NCI-H2081 treated with DMSO at 0.1 percent for 48 hours (cell line): Measurements from ENCODE around the gene LCN2.

ENCODE experiments used
- DNase-seq: peaks from one replicate; lab custom pipeline; 2025; lab: John Stamatoyannopoulos, UW

Gene LCN2

GRCh38 chr9:128150594-128151308 is 1.5 kb downstream of the LCN2 start:
- DNase-seq, result no peak

DNA sequence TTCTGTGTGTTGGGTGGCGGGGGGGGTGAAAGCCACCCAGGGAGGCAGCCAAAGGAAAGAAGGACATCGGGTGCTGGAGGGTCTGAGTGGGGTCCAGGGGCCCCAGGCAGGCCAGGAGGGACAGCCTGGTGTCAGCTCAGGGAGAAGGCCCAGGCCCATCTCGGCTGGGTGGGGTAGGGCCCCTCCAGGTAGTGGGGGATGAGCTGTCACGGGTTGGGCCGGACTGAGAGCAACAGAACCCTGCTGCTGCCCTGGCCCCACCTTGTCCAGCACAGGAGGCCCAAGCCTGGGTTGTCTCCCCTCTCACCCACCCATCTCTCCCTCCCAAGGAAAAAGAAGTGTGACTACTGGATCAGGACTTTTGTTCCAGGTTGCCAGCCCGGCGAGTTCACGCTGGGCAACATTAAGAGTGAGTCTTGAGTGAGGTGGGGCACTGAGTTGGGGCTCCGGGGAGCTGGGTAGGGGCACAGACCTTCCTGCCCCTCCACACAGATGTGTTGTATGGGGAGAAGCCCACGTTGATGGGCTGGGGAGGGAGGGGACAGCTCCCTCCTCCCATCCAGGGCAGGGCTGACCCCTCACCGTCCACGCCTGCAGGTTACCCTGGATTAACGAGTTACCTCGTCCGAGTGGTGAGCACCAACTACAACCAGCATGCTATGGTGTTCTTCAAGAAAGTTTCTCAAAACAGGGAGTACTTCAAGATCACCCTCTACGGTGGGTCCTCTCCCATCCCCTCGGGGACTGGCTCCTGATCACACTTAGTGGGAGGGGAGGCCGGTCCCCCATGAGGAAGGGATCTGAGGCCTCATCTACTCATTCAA is 2.3 kb downstream of the LCN2 start:
- no peak for DNase-seq

DNA sequence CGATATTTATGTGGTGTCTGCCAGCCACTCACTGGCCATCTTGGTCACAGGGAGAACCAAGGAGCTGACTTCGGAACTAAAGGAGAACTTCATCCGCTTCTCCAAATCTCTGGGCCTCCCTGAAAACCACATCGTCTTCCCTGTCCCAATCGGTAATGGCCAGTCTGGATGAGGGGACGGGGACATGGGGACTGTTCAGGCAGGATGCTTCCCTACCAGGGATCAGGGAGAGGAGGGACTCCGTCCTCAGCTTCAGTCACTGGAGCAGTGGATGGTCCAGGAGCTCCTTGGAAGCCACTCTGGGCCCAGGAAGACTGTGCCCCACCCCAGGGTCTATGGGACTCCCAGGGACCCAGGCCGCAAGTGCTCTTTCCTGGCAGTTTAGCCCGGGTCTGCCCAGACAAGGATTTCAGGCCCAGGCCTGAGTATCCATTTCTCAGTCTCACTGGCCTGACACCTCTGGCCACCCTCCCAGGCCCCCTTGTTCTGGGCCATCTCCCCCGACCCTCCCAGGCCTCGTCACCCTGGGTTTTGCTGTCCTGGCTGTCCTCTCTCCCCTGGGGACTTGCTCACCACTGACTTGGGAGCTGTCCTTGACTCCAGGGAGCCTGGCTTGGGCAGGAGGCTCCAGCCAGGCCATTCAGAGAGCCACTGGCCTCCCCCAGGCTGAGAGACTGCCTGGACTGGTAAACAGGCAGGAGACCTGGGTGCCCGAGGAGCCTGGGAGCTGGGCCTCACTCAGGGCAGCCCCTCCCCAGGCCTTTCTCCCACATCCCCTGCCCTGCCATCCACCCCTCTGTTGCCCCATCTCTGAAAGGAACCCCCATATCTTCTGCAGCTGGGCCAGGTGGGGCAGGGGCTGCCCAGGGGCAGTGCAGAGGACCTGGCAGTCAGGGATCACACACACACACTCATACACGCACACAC is 3.1 kb downstream of the LCN2 start:
- no peak for DNase-seq

GRCh38 chr9:128153060-128153946 is 4.0 kb downstream of the LCN2 start:
- no peak for DNase-seq

DNA sequence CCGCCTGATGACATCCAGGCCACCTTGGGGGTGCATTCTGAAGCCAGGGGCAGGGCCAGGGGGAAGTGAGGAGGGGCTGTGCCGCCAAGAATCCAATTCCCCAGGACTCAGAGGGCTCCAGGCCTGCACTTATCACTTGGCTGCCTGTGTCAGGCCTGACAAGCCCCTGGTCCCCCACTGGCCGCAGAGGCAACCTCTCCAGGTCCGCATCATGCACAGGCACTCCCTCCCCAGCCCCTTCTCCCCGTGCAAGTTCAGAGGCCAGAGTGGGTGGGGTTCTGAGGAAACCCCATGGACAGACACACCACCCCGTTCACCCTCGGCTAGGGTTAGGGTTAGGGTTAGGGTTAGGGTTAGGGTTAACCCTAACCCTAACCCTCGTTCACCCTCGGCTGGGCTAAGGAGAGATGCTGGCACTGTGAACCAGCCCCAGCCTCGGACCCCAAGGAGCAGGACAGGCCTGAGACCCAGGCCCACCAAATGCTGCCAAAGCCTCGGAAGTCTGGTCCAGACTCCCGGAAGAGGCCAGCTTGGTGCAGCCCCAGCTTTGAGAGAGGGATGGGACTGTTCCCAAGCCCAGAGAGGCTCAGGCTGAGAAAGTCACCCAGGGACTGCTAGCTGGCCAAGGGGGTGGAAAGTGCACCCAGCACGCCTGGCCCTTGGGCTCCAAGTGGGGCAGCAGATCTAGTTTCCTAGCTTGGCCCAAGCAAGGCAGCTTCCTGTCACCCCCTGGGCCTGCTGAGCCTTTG is 4.9 kb downstream of the LCN2 start:
- DNase-seq, result no peak

DNA sequence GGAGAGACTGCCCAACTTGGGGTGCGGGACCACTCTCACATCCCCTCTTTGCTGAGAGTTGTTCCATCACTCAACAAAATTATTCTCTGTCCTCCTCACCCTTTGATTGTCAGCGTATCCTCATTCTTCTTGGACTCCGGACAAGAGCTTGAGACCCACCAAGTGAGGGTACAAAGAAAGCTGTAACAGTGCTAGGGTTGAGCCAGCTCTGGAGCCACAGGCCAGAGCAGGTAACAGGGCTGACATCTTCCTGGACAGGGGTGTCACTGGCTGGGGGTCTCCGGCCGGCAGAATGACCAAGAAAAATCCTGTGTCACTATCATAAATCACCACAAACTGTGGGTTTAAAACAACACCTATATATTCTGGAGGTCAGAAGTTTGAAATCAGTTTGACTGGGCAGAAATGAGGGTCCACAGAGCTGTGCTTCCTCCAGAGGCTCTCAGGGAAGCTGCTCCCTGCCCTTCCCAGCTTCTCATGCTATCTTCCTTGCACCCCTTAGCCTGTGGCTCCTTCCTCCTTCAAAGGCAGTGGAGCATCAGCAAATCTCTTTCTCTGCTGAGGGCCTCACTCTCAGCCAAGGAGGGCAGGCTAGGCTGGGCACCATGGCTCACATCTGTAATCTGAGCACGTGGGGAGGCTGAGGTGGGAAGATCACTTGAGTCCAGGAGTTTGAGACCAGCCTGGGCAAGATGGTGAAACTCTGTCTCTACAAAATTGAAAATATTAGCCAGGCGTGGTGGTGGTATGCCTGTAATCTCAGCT is 6.7 kb downstream of the LCN2 start:
- DNase-seq, result no peak

DNA sequence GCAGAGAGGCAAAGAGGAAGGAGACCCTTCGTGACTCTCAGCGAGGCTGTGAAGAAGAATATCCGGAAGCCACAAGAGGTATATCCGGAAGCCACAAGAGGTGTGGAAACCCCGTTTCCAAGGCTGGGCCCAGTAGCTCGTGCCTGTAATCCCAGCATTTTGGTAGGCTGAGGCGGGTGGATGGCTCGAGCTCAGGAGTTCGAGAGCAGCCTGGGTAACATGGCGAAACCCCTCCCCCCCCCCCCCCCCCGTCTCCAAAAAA is 10.2 kb downstream of the LCN2 start:
- no peak for DNase-seq

- peak; percentile 58 for DNase-seq
Measured at GRCh38 chr9:128159784-128160602, 10.7 kb downstream of the LCN2 start, which contains the start of gene BBLN. TSS of gene BBLN (plus strand) at chr9:128160265. CDS start at chr9:128160408, 143 bp downstream.

- DNase-seq, result no peak
Measured at GRCh38 chr9:128160603-128160987, 11.3 kb downstream of the LCN2 start.

DNA sequence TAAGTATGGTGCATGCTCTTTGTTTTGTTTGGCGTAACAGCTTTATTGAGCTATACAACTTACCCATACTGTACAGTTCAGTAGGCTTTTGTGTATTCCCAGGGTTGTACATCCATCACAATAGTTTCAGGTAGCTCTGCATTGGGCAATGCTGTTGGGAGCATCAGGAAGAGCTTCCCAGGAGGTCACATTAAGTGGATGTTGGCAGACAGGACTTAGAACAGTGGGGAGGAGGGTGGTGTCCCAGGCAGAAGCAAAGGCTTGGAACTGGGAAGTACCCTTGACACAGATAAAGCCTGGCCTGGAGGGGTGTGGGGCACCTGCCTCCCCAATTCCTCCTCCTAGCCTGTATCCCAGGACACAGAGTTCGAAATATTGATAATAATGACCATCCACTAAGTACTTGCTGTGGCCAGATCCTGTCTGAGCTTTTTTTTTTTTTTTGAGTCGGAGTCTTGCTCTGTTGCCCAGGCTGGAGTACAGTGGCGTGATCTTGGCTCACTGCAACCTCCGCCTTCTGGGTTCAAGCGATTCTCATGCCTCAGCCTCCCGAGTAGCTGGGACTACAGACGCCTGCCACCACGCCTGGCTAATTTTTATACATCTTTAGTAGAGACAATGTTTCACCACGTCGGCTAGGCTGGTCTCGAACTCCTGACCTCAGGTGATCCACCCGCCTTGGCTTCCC is 12.1 kb downstream of the LCN2 start:
- DNase-seq, result no peak

DNA sequence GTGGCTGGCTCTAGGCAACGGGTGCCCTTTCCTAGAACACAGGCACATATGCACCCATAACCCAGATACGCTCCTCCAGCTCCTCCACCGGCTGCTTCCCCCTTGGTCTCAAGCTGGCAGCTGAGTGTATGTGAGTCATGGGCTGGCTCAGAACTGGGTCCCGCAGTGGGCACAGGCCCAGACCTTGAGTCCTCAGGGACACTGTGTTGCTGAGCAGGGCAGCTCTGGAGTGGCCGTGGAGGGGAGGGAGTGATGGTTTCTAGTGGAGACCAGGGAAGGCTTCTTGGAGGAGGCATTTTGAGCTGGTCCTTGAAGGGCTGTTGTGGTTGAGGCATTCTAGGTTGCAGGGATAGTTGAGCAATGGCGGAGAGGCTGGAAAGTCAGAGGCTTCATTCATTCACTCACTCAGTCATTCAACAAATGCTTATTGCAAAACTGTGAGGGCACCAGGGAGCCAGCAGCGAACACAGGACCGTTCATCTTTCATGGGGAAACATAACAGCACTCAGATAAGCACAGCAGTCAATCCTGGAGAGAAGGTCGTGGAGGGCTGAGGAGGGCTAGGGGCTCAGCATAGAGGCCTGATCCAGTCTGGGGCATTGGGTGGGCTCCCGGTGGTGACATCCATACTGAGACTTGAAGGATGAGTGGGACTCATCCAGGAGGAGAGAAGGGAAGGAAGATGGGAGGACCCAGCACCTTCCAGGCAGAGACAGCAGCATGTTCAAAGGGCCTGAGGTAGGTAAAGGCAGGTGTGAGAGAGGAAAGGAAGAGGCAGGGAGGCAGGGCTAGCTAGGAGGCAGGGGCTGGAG is 13.2 kb downstream of the LCN2 start:
- DNase-seq, result no peak

- no peak for DNase-seq
Measured at GRCh38 chr9:128163027-128163515, 13.8 kb downstream of the LCN2 start.

DNA sequence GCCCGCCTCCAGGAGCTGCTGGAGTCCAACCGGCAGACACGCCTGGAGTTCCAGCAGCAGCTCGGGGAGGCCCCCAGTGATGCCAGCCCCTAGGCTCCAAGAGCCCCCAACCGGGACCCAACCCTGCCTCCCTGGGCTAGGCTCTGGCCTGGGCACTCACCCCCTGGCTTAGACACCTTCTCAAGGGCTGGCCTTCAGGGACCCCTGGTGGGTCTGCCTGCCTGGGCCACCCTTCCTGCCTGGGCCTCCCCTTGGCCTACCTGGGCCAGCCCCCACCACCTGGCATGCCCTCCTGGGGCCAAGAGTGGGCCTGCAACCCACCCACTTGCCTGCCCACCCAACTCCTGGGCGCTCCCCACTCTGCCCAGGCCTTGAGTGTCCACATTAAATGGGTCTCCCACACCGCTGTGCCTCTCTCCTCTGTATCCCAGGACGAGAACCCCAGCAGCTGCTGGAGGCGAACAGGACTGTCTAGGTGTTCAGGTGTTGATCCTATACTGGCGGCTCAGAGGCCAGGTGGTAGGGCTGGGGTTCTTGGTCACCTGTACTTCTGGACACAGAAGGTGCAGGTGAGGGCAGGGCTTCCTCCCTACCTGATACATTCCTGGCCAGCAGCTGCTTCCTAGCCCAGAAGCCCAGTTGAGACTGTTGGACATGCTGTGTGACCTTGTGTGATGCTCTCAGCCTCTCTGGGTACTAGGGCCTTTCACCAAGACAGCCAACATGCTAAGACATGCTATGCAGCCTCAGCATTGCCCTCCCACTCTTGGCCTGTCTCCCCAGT is 14.5 kb downstream of the LCN2 start:
- DNase-seq, result no peak

DNA sequence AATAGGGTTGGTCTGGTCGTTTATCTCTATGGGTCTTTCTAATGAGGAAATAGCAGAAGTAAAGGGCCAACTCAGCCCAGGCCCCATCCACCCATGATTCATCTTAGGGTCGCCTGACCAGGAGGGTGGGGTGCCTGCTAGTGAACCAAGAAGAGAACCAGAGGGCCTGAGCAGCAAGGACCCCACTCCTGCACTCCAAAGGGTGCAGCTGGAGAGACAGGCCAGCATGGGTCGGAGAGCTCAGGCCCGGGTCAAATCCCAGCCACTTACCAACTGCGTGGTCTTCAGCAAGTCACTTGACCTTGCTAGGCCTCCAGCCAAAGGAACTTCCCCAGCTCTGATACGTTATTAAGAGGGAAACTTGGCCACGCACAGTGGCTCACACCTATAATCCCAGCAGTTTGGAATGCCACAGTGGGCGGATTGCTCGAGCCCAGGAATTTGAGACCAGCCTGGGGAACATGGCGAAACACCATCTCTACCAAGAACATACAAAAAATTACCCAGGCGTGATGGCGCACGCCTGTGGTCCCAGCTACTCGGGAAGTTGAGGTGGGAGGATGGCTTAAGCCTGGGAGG is 15.1 kb downstream of the LCN2 start:
- no peak for DNase-seq

DNA sequence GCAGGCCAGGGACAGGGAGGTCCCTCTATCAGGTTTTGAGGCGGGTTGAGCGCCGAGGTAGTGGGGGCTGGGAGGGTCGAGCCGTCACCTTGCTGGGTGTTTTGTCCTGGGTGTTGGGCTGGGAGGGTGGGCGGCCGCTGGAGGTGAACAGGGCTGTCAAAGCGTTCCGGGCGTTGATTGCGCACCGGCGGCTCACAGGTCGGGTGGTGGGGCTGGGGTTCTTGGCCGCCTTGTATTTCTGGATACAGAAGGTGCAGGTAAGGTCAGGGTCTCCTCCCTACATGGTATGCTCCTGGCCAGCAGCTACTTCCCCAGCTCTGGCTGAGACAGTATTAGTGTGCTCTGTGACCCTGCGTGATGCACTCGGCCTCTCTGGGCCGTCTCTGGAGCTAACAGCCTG is 16.9 kb downstream of the LCN2 start:
- no peak for DNase-seq

DNA sequence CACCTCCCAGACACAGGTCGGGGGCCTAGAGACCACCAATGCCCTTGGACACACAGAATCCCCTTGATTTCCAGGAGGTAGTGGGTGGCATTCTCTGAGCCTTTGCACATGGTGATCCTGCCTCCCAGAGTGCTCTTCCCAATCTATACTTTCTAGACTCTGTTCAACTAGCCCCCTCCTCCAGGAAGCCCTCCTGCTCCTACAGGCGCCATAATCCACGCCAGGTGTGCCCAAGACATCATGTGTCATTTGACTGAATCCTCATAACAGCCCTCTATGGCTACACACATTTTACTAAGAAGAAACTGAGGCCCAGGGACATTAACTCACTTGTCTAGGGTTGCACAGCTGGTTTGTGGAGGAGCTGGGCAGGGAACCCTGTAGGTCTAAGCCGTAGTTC is 18.0 kb downstream of the LCN2 start:
- DNase-seq, result no peak
